DMS153 treated with DMSO at 0.1 percent for 48 hours (cell line): ENCODE measurements around the gene PRDM10.
A peak's percentile ranks its signal among the peaks of the same experiment; 100 is the strongest.
"Not testable (repeated sequence)": the region's sequence is repeated elsewhere in the genome, so short reads cannot be mapped to it uniquely, and the experiment has no call there.

Source experiments
- DNase-seq: peaks from one replicate; lab custom pipeline; 2025; ENCODE audit not compliant: unreplicated experiment; lab: John Stamatoyannopoulos, UW

Gene PRDM10

GRCh38 chr11:129905402-129905801 is 97.2 kb downstream of the PRDM10 start:
- no peak for DNase-seq

- peak; percentile 14 for DNase-seq
Measured at GRCh38 chr11:129896062-129896461, 106.6 kb downstream of the PRDM10 start.

GRCh38 chr11:129895126-129896041 is 107.3 kb downstream of the PRDM10 start, which contains the start of gene NFRKB:
NFRKB (minus strand) TSS chr11:129895578; CDS start chr11:129892849, 2,729 bp downstream.
- DNase-seq = peak; percentile 70

DNA sequence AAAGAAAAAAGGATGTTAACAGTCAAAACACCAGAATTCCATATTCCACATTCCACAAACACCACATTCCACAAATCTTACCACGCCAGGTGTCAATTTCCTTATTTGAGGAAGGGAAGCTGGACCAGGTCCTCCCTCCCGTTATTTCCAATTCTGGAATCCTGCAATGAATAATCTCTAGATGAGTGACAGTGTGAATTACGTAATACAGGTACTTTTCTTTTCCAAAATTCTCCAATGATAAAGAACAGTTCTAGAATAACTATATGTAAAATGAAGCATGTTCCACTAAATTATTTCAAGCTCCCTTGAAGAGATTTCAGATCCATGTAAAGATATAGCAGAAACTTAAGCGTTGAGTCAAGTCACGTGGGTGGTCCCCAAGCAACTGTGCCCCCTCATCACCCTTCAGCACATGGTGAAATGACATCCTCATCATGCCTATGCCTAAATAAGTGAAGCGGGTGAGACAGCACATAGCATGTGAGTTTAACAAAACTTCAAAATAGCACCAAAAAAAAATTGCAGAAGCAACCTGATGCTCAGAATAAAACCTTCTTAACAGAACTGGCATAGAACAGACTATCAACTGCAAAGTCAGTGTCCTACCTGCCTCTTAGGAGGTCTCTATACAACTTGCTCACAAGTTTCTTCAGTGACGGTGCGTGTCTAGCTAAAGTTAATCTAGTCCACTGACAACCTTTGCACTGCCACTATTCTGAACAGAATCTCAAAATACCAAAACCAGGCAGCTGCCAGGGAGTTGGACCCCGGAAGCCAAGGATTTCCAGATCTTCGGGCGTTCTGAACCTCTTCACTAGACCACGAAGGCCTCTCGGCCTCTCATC is 108.1 kb downstream of the PRDM10 start:
- DNase-seq = no peak

DNA sequence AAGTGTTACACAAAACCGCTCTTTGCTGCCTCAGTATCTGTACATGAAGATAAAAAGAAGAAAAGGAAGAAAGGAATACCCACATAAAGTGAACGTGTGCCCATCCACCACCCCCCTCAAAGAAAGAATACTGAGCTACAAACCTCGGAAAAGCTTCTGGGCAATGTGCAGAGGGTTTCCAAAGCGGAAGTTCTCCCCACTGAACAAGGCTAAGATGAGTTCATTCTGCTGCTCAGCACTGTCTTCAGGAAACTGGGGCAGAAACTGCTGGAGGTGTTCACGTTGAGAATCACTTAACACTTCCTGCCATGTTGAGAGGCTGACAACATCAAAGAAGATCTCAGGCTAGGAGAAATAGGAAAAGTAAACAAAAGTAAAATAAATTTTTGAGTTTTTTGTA is 114.2 kb downstream of the PRDM10 start:
- no peak for DNase-seq

GRCh38 chr11:129885381-129885780 is 117.3 kb downstream of the PRDM10 start:
- no peak for DNase-seq

GRCh38 chr11:129884581-129884980 is 118.1 kb downstream of the PRDM10 start:
- DNase-seq = no peak

DNA sequence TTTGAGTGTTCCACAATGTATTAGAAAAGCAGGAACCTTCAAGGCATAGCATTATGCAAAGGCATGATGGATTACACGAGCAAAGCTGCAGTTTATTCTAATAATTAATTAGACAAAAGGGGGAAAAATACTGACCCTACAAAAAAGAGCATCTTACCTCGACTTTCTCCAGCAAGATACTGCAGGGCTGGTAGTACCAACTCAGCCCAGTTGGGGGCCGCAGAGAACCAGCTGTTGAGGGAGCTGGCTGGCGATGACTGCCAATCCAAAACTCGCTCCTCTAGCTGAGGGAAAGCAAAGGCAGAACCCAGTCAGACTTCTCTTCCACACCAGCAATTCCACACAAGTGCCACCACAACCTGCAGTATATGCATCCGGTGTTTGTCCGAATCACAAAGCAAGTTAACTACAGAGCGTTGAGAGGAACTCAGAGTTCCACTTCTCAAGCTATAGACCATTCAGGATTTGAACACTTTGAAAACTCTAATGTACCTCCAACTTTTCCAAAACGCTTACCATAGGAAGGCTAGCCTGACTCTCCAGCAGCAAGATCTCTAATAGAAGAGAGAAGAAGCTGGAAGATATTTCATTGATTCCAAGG is 121.0 kb downstream of the PRDM10 start:
- no peak for DNase-seq

DNA sequence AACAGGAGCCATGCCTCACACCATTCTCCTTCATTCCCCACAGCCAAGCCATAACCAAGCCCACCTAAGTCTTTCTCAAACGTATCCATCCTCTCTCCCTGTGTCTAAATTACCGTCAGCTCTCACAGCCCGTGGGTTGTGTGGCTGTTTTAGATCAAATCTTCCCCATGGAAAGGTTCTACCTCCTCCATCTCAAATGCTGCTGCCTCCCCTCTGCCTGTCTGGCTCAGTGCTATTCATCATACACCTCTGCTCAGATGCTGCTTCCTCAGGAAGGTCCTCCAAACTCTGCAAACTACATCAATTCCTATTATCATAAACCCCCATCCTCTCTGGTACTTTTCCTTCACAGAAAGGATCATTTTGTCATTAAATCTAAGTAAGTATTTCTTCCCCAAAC is 122.3 kb downstream of the PRDM10 start:
- no peak for DNase-seq

GRCh38 chr11:129871914-129872313 is 130.7 kb downstream of the PRDM10 start:
- DNase-seq = no peak

GRCh38 chr11:129868626-129869025 is 134.0 kb downstream of the PRDM10 start:
- not testable (repeated sequence) for DNase-seq

- no peak for DNase-seq
Measured at GRCh38 chr11:129866311-129866710, 136.3 kb downstream of the PRDM10 start.

DNA sequence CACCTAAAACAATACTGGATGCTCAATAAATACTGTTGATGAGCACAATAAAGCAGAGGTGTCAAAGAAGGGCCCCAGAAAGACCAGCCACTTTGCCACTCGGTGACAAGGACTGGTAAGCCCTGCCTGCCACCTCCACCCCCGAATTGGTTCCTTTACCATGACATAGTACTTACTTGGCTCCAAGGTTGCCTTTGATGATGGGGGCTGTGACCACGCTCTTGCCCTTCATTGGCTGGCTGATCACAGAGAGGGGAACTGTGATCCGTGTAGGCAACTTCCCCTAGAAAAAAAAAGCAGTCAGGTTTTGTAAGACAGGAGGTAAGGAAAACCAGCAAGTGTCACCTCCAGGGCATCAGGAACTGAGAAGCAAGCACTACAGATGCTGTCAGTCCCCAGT is 136.9 kb downstream of the PRDM10 start:
- no peak for DNase-seq

GRCh38 chr11:129864811-129865210 is 137.8 kb downstream of the PRDM10 start:
- no peak for DNase-seq

- DNase-seq = no peak
Measured at GRCh38 chr11:129861702-129862522, 140.7 kb downstream of the PRDM10 start.

DNA sequence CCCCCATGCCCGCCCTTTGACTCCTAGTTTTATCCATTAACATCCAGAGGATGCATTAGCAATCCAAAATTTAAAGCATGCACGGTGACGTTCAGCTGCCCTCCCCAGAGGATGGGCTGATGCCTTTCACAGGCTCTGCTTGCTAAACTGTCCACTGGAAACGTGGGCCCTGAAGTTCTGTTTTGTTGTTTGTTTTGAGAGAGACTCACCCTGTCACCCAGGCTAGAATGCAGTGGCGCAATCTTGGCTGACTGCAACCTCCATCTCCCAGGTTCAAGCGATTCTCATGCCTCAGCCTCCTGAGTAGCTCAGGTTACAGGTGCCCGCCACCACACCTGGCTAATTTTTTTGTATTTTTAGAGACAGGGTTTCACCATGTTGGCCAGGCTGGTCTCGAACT is 146.6 kb downstream of the PRDM10 start:
- DNase-seq = no peak

DNA sequence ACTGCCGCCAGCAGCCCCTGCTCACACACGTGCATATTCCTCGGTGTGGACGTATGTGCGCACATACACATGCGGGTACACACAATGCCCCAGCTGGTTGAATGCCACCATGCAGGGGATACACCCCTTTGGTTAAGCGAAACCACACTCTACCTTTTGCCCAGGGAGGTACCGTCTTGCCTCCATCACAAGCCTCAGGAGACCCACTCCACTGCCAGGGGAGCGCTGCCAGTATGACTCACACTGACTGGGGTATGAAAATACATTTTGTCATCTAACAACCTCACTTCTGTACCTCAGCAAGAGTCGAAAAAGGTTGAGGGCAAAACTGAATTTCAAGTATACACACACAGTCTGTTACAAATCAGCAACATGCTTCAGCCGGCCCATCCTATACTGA is 147.5 kb downstream of the PRDM10 start:
- no peak for DNase-seq

DNA sequence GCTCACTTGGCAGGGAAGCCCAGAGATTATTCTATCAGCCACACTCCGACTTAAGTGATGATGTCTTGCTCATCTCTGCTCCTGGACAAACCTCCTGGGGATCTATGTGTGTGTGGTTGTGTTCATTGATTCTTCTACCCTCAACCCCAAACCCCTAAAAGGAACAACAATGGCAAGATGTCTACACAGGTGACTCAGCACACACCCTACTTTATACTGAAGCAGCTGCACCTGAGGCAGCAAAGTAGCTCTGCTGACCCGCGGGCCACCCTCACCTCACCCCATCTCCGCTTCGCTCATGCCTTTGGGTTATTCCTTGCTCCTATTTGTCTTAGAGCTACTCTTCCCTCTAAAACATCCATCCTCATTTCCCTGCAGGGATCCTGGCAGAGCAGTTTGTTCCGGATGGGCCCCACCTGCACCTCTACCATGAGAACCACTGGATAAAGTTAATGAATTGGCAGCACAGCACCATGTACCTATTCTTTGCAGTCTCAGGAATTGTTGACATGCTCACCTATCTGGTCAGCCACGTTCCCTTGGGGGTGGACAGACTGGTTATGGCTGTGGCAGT is 148.3 kb downstream of the PRDM10 start:
- DNase-seq = peak; percentile 24

- peak; percentile 96 for DNase-seq
Measured at GRCh38 chr11:129853518-129854231, 149.0 kb downstream of the PRDM10 start.
